Heart right ventricle (tissue), 16 donors: ENCODE measurements around the gene TMEM139. TPM values are rescaled to one million over a fixed set of nuclear protein-coding genes. Genes with fewer than 3 reads are reported as not detected.
A peak's percentile ranks its signal among the peaks of the same experiment; 100 is the strongest.

ENCODE experiments used
- ATAC-seq, 8 donors: fragments of 200-7000 bp; cut with Tn5 transposase; one replicate each; pipeline ENCODE4 v1.9.1; 2020; ENCODE audit warnings: mild to moderate bottlenecking in 8 of 8, moderate library complexity in 8 of 8, moderate number of reproducible peaks in 1 of 8
- DNase-seq, 2 donors: peaks; one replicate each; pipeline ENCODE4 v3.0.0-alpha.2; 2020
- H3K27ac ChIP-seq, 10 donors: fragments of 200-600 bp; sonication (generic) in 2 of 10; one replicate each; pipeline versions ENCODE4 v1.5.0 to v1.8.0; 2020 to 2022; ENCODE audit warnings: mild to moderate bottlenecking in 3 of 10
- H3K27me3 ChIP-seq, 7 donors: fragments of 200-600 bp; one replicate each; pipeline ENCODE4 v1.8.0; 2021 to 2022; ENCODE audit warnings: mild to moderate bottlenecking in 2 of 7
- H3K36me3 ChIP-seq, 9 donors: fragments of 200-600 bp; sonication (generic) in 1 of 9; one replicate each; pipeline versions ENCODE4 v1.5.0 to v1.8.0; 2020 to 2022; ENCODE audit warnings: mild to moderate bottlenecking in 2 of 9
- H3K4me1 ChIP-seq, 9 donors: fragments of 200-600 bp; sonication (generic) in 1 of 9; one replicate each; pipeline versions ENCODE4 v1.5.0 to v1.8.0; 2020 to 2022; ENCODE audit warnings: mild to moderate bottlenecking in 4 of 9
- H3K4me3 ChIP-seq, 10 donors: fragments of 200-600 bp; sonication (generic) in 2 of 10; one replicate each; pipeline versions ENCODE4 v1.5.0 to v1.8.0; 2020 to 2022; ENCODE audit warnings: mild to moderate bottlenecking in 7 of 10, moderate library complexity in 2 of 10
- H3K9me3 ChIP-seq, 11 donors: fragments of 200-600 bp in 10 of 11; sonication (generic) in 2 of 11; one replicate each; pipeline versions ENCODE4 v1.5.0 to v1.8.0; 2013 to 2022; ENCODE audit warnings: mild to moderate bottlenecking in 2 of 11, control low read depth in 1 of 11, moderate library complexity in 1 of 11
- CTCF ChIP-seq, 9 donors: fragments of 200-600 bp; sonication (generic) in 2 of 9; IDR thresholded peaks; one replicate each; pipeline versions ENCODE4 v1.5.0 to v1.8.0; 2021 to 2022; ENCODE audit warnings: antibody characterized with exemption in 9 of 9, mild to moderate bottlenecking in 5 of 9, moderate library complexity in 1 of 9
- WGBS, 2 donors: extraction: QIAGEN DNeasy Blood & Tissue Kit; methylation state at CpG; one replicate each; pipeline ENCODE4 v1.1.7; 2013; ENCODE audit warnings: inconsistent platforms in 1 of 2; 5-methylcytosine and 5-hydroxymethylcytosine counted together
- intact Hi-C, 10 donors: fragments of 100-400 bp; cut with DNase I; formaldehyde crosslinking; loops; one replicate each; pipeline versions ENCODE4 v1.11.1 to v1.14.2; 2022
- polyA plus RNA-seq, 2 donors: library from polyadenylated mRNA; stranded (reverse); fragments of 200-250 nt; gene quantifications; one replicate each; pipeline ENCODE4 v1.2.3, GENCODE V29; 2013
- total RNA-seq, 10 donors: library from RNA; stranded (reverse); fragmentation: NEBNext Ultra II Directional in 3 of 10; extraction: Animal tissue kit (Norgen Biotek cat#: 25700) in 3 of 10; gene quantifications; one replicate each; pipeline versions ENCODE4 v1.2.1 to v1.2.4, GENCODE V29; 2021 to 2023
- donor health status: Arrhythmogenic right ventricular cardiomyopathy.
- donor health status: ischemic (EF 13 %, LVEDD 7.1; RV severe dilation, severe dysfunction).
- donor health status: healthy with polysubstance abuse.
- donor health status: DM: no; HTN: yes; CAD: no.
- donor health status: DM: no; HTN: no; CAD: no.
- donor health status: ischemic (EF 25% LVEDD 6.9; RV normal size, moderate dysfunction).
- donor health status: ischemic (EF 25% LVEDD 5.7; RV mildly dilated, moderate dysfunction).
- donor health status: healthy.
- donor health status: DM: yes; HTN: yes; CAD: no.
- donor health status: Ischemic cardiomyopathy.
- donor health status: ischemic (EF 35%, LVEDD 5.7; RV mildly dilated, moderate dysfunction).
- donor health status: nonischemic (EF 11% LVEDD 7.7; RV severe dilation, severe dysfunction).
- donor health status: DM: yes; HTN: yes; CAD: no.
- donor health status: PGD.
- donor health status: ischemic (EF 29% LVEDD 5.4; RV normal size, mild dysfunction).
- donor health status: nonischemic (EF 23%, LVEDD 6.1; RV moderate dilation, normal function).

TMEM139 gene
- total and polyA plus RNA-seq, 12 donors, result 2.6 to 18.0 (median 11.1) TPM

GRCh38 chr7:143243111-143243510, 41.6 kb upstream of the TMEM139 start:
- WGBS, 2 donors, result 78 to 87% methylated on average over 7 of the region's 7 CpGs
- Histone ChIP-seq H3K4me3 (no peak overlapping the region), H3K36me3 (no peaks in the 10 kb centered on the region), H3K4me1 (peaks cover 0 to 53% (median 4%) of the 10 kb centered on the region in 9 donors), H3K27ac (no peak overlapping the region), H3K9me3 (no peaks in the 10 kb centered on the region), H3K27me3 (no peaks in the 10 kb centered on the region)
- DNase-seq (no peak), ATAC-seq (no peak)
- intact Hi-C loops, result loop anchor here in 9 of 10 donors (2.0 to 5.0 kb wide), 6 partner anchors 44 to 174 kb away; partner anchors contain the start of gene CASP2 (in 2 of the 9)
- TF ChIP-seq CTCF (IDR thresholded peaks at IDR 0.05), result no peak

GRCh38 chr7:143243614-143244013, 41.1 kb upstream of the TMEM139 start:
- Histone ChIP-seq H3K9me3 (no peaks in the 10 kb centered on the region), H3K27ac (no peak overlapping the region), H3K4me3 (no peak overlapping the region), H3K27me3 (no peaks in the 10 kb centered on the region), H3K36me3 (no peaks in the 10 kb centered on the region), H3K4me1 (peaks cover 0 to 55% (median 4%) of the 10 kb centered on the region in 9 donors)
- TF ChIP-seq CTCF (IDR thresholded peaks at IDR 0.05), result no peak
- intact Hi-C loops, result loop anchor here in 9 of 10 donors (2.0 to 5.0 kb wide), 6 partner anchors 44 to 174 kb away; partner anchors contain the start of gene CASP2 (in 2 of the 9)
- no peak for DNase-seq
- no peak for ATAC-seq
- 59 to 62% methylated on average over 3 of the region's 3 CpGs for WGBS, 2 donors

GRCh38 chr7:143244321-143244720, 40.4 kb upstream of the TMEM139 start:
- H3K27ac ChIP-seq, result no peak overlapping the region
- no peaks in the 10 kb centered on the region for H3K27me3 ChIP-seq
- intact Hi-C loops, result loop anchor here in 8 of 10 donors (5.0 kb wide), 4 partner anchors 43 to 173 kb away; partner anchors contain the start of gene CASP2 (in 2 of the 8)
- no peak for TF ChIP-seq CTCF (IDR thresholded peaks at IDR 0.05)
- WGBS, 2 donors, result 60 to 68% methylated on average over 1 of the region's 1 CpG
- H3K4me3 ChIP-seq, result no peak overlapping the region
- H3K4me1 ChIP-seq, result peaks cover 0 to 55% (median 4%) of the 10 kb centered on the region in 9 donors
- H3K9me3 ChIP-seq, result peaks cover 0 to 1% (median 0%) of the 10 kb centered on the region in 11 donors
- ATAC-seq (no peak), DNase-seq (no peak)
- no peaks in the 10 kb centered on the region for H3K36me3 ChIP-seq

GRCh38 chr7:143245123-143245522, 39.6 kb upstream of the TMEM139 start:
- intact Hi-C loops, result no loop called here
- no peak for TF ChIP-seq CTCF (IDR thresholded peaks at IDR 0.05)
- no peak overlapping the region for H3K4me3 ChIP-seq
- H3K9me3 ChIP-seq, result peaks cover 0 to 9% (median 0%) of the 10 kb centered on the region in 11 donors
- ATAC-seq (no peak), DNase-seq (no peak)
- H3K4me1 ChIP-seq, result peaks cover 0 to 63% (median 4%) of the 10 kb centered on the region in 9 donors
- peak overlapping the region in 1 of 10 donors; percentile 52 for H3K27ac ChIP-seq
- WGBS, 2 donors, result 57 to 65% methylated on average over 3 of the region's 3 CpGs
- no peaks in the 10 kb centered on the region for H3K36me3 ChIP-seq
- H3K27me3 ChIP-seq, result no peaks in the 10 kb centered on the region
